Type B pancreatic cell (in vitro differentiated cells): ENCODE results near the gene LGI4. TPM values are rescaled to one million over a fixed set of nuclear protein-coding genes. Genes with fewer than 3 reads are reported as not detected.

Experiments
- DNase-seq: peaks from one replicate; pipeline ENCODE4 v3.0.0; 2021; ENCODE audit warnings: mixed read lengths; ENCODE audit not compliant: unreplicated experiment; ENCODE audit errors: extremely low spot score
- H3K27ac Mint-ChIP-seq: 2 replicates; pipeline ENCODE4 v1.8.0; 2021; ENCODE audit warnings: mild to moderate bottlenecking, mixed read lengths
- H3K27me3 Mint-ChIP-seq: 2 replicates; pipeline ENCODE4 v1.8.0; 2021; ENCODE audit warnings: mixed read lengths
- H3K36me3 Mint-ChIP-seq: 2 replicates; pipeline ENCODE4 v1.8.0; 2021; ENCODE audit warnings: mixed read lengths
- H3K4me1 Mint-ChIP-seq: one replicate; pipeline ENCODE4 v1.8.0; 2021; ENCODE audit warnings: mixed read lengths; ENCODE audit not compliant: unreplicated experiment
- H3K4me3 Mint-ChIP-seq: 2 replicates; pipeline ENCODE4 v1.8.0; 2021; ENCODE audit warnings: mild to moderate bottlenecking, mixed read lengths
- H3K9me3 Mint-ChIP-seq: 2 replicates; pipeline ENCODE4 v1.8.0; 2021; ENCODE audit warnings: mixed read lengths
- total RNA-seq: library from RNA; stranded (reverse); gene quantifications from 2 replicates; pipeline ENCODE4 v1.2.1, GENCODE V29; 2021; ENCODE audit warnings: low replicate concordance
- TF ChIP-seq, protein P1 (sequence below): fragments of 200-600 bp; sonication (generic); conservative IDR thresholded peaks from 2 replicates; pipeline ENCODE4 v1.5.0; 2021; ENCODE audit warnings: antibody characterized with exemption, mild to moderate bottlenecking

The LGI4 gene
- total RNA-seq, 1 donor from 2014 or later = 2.2 TPM

DNA sequence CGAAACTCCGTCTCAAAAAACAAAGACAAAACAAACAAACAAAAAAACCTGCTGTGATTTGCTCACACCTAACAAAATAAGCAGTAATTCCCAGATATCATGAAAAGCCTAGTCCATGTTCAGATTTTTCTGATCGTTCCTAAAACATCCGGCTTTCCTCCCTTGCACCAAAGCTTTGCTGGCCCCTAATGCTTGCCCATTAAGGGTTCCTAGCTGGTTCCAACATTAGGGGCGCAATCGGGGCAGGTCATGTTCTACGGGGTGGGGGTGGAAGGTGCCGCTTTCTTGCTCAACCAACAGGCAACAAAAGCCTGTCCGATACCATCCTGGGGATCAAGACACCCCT lies 44.7 kb downstream of the LGI4 start:
- DNase-seq = no peak
- H3K27me3 Mint-ChIP-seq = no peaks in the 10 kb centered on the region
- no peaks in the 10 kb centered on the region for H3K36me3 Mint-ChIP-seq
- H3K4me1 Mint-ChIP-seq = peaks cover 13% of the 10 kb centered on the region
- no peak overlapping the region for H3K27ac Mint-ChIP-seq
- H3K9me3 Mint-ChIP-seq = no peaks in the 10 kb centered on the region
- no peak overlapping the region for H3K4me3 Mint-ChIP-seq
- TF ChIP-seq, protein P1, sequence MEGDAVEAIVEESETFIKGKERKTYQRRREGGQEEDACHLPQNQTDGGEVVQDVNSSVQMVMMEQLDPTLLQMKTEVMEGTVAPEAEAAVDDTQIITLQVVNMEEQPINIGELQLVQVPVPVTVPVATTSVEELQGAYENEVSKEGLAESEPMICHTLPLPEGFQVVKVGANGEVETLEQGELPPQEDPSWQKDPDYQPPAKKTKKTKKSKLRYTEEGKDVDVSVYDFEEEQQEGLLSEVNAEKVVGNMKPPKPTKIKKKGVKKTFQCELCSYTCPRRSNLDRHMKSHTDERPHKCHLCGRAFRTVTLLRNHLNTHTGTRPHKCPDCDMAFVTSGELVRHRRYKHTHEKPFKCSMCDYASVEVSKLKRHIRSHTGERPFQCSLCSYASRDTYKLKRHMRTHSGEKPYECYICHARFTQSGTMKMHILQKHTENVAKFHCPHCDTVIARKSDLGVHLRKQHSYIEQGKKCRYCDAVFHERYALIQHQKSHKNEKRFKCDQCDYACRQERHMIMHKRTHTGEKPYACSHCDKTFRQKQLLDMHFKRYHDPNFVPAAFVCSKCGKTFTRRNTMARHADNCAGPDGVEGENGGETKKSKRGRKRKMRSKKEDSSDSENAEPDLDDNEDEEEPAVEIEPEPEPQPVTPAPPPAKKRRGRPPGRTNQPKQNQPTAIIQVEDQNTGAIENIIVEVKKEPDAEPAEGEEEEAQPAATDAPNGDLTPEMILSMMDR = no peak

DNA sequence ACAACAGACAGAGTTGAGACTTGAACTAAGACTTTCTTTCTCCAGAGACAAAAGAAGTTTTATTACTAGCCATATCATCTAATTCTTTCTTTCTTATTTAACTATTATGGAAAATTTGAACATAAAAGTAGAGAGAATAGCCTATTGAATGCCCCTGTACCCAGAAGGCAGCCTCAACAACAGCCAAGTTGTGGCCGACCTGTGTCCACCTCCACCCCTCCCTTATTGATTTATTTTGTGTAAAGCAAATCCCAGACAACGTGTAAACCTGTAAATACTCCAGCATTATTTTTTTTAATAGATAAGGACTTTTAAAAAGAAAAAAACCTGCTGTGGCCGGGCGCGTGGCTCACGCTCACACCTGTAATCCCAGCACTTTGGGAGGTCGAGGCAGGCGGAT lies 45.3 kb downstream of the LGI4 start:
- no peak for DNase-seq
- H3K27ac Mint-ChIP-seq = no peak overlapping the region
- no peaks in the 10 kb centered on the region for H3K9me3 Mint-ChIP-seq
- no peaks in the 10 kb centered on the region for H3K36me3 Mint-ChIP-seq
- no peak overlapping the region for H3K4me3 Mint-ChIP-seq
- H3K4me1 Mint-ChIP-seq = peaks cover 13% of the 10 kb centered on the region
- H3K27me3 Mint-ChIP-seq = no peaks in the 10 kb centered on the region
- TF ChIP-seq, protein P1 = no peak

DNA sequence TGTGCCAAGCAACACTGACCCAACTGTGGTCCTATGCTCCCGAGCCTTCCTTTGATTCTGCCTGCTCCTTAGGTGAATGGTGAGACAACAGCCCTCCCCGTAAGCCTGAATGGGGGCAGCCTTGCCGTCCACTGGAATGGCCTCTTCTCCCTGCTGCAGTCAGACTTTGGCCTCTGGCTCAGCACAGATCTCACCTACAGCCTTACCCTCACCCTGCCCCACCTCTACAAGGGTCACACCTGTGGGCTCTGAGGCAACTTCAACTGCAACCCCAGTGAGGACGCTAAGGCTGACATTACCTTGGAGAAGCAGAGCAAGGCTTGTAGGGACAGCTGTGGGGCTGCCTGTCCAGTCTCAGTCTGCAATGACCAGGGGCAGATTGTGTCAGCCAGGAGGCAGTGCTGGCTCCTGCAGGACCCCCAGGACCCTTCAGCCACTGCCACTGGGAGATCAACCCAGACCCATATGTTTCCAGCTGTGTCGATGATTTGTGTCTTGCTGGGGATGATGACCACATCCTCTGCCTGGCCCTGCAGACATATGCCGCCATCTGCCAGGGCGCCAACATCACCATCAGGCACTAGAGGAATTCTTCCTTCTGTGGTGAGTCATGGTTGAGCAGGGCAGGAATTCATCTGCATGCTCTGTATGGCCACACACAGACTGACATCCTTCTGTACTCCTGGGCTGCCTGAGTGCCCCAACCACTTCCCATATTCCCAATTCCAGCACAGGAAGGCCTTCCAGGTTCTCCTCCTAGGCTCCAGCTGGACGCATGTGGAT lies 46.5 kb downstream of the LGI4 start:
- no peaks in the 10 kb centered on the region for H3K36me3 Mint-ChIP-seq
- no peak overlapping the region for H3K27ac Mint-ChIP-seq
- DNase-seq = no peak
- TF ChIP-seq, protein P1 = no peak
- no peaks in the 10 kb centered on the region for H3K9me3 Mint-ChIP-seq
- no peaks in the 10 kb centered on the region for H3K27me3 Mint-ChIP-seq
- H3K4me1 Mint-ChIP-seq = peaks cover 13% of the 10 kb centered on the region
- H3K4me3 Mint-ChIP-seq = no peak overlapping the region

DNA sequence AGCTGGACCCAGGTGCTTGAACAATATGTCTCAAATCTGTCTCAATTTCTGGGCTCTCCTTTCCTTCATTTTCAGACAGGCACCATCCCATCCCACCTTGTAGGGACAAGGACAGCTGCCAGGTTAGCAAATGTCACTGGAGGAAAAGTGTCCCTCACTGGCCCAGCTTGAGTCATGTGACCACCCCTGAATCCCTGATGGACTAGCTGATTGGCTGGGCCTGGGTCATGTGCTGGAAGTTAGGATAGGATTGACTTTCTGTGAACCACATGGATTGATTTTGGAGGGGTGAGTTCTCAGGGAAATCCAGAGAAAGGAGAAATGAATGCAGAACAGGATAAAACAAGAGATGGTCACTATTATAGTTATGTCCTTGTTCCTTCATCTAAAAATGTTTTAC lies 47.5 kb downstream of the LGI4 start:
- H3K4me1 Mint-ChIP-seq = peaks cover 9% of the 10 kb centered on the region
- H3K36me3 Mint-ChIP-seq = no peaks in the 10 kb centered on the region
- H3K27ac Mint-ChIP-seq = no peak overlapping the region

DNA sequence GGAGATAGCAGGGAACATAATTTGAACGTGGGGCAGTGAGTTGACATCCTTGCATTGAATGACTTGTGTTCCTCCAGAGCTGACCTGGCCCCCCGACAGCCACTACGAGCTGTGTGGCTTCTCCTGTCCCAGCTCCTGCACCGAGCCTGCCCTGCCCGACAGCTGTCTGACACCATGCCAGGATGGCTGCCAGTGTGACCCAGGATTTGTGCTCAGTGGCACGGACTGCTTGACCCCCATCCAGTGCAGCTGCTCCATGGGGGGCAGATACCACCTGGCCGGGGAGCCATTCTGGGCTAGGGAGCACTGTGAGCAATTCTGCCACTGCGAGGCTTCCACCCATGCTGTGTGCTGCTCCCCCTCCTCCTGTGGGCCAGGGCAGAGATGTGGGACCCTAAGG lies 48.4 kb downstream of the LGI4 start:
- H3K9me3 Mint-ChIP-seq = no peaks in the 10 kb centered on the region
- DNase-seq = no peak
- no peaks in the 10 kb centered on the region for H3K36me3 Mint-ChIP-seq
- no peak overlapping the region for H3K27ac Mint-ChIP-seq
- peaks cover 7% of the 10 kb centered on the region for H3K4me1 Mint-ChIP-seq
- no peaks in the 10 kb centered on the region for H3K27me3 Mint-ChIP-seq
- TF ChIP-seq, protein P1 = no peak
- H3K4me3 Mint-ChIP-seq = no peak overlapping the region

More for the DNA sequence above, 47.5 kb downstream of the LGI4 start:
- H3K27me3 Mint-ChIP-seq = no peaks in the 10 kb centered on the region
- TF ChIP-seq, protein P1 = no peak
- no peak for DNase-seq
- H3K9me3 Mint-ChIP-seq = no peaks in the 10 kb centered on the region
- no peak overlapping the region for H3K4me3 Mint-ChIP-seq
